ENCODE data around the gene ARFGEF3. TPM values are rescaled to one million over a fixed set of nuclear protein-coding genes. Genes with fewer than 3 reads are reported as not detected.
A peak's percentile ranks its signal among the peaks of the same experiment; 100 is the strongest.
"Not testable (repeated sequence)": the region's sequence is repeated elsewhere in the genome, so short reads cannot be mapped to it uniquely, and the experiment has no call there.

Gene ARFGEF3
- total RNA-seq (under 1 TPM; 0.09 to 0.11 TPM), polyA plus RNA-seq (not detected)

- Histone ChIP-seq H3K27me3 (ENCODE audit: insufficient read depth, low read length, poor library complexity, severe bottlenecking) (peaks cover 33% of the 10 kb centered on the region), H3K36me3 (ENCODE audit: insufficient read depth, low read length) (no peaks in the 10 kb centered on the region), H3K4me1 (ENCODE audit: insufficient read depth, low read length) (peaks cover 7% of the 10 kb centered on the region), H3K9me3 (ENCODE audit: low read length) (no peaks in the 10 kb centered on the region), H3K27ac (ENCODE audit: low read depth, low read length) (no peak within 1 kb of the TSS), H3K4me3 (ENCODE audit: low read length) (peak within 1 kb of the TSS; percentile 39)
- POLR2A ChIA-PET, result no interaction called here
- Mint-ChIP-seq H3K27ac (peak within 1 kb of the TSS in 4 of 8 donors; percentile 3 to 75 (median 20)), H3K27me3 (peaks cover 45 to 64% of the 10 kb centered on the region in 2 donors), H3K4me1 (peaks cover 7 to 16% (median 14%) of the 10 kb centered on the region in 3 donors), H3K4me3 (peak within 1 kb of the TSS; percentile 70 to 85 (median 75)), H3K9me3 (no peaks in the 10 kb centered on the region), H3K36me3 (no peaks in the 10 kb centered on the region)
- DNase-seq, result peak; percentile 11 to 51 (median 29)
- CTCF ChIA-PET, result no interaction called here
Measured at GRCh38 chr6:138161338-138162110, at the start of gene ARFGEF3. Gene ARFGEF3, plus strand, starts transcription at chr6:138161939. Its CDS starts 148 bp downstream, at chr6:138162087.

DNA sequence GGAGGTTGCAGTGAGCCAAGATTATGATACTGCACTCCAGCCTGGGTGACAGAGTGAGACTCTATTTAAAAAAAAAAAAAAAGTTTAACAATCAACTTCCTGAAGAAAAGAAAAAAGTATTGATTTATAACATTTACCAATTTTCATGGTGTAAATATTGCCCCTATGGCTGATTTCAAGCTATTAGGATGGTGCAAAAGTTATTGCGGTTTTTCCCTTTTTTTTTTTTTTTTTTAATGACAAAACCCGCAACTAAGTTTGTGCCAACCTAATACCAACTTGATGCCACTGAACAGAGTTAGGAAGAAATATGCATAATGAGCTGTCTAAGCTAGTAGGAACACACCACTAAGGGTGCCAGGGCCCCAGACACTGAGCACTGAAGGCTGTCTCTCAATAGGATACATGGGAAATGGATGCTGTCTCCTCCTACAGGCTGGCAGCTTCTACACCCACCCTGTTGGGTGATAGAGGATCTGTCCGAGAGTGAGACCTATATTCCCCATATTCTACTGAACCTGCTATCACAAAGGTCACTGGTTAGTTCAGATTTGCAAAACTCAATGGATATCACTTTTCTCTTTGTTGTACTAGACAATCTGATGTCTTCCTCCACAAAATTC, 48.0 kb upstream of the ARFGEF3 start:
- H3K27me3 Mint-ChIP-seq, result peaks cover 7 to 26% of the 10 kb centered on the region in 2 donors
- H3K4me3 Mint-ChIP-seq, result no peak overlapping the region
- Histone ChIP-seq H3K36me3 (ENCODE audit: insufficient read depth, low read length) (no peaks in the 10 kb centered on the region), H3K4me3 (ENCODE audit: low read length) (no peak overlapping the region), H3K27me3 (ENCODE audit: insufficient read depth, low read length, poor library complexity, severe bottlenecking) (no peaks in the 10 kb centered on the region), H3K4me1 (ENCODE audit: insufficient read depth, low read length) (peaks cover 4% of the 10 kb centered on the region), H3K9me3 (ENCODE audit: low read length) (no peaks in the 10 kb centered on the region), H3K27ac (ENCODE audit: low read depth, low read length) (no peak overlapping the region)
- H3K9me3 Mint-ChIP-seq, result no peaks in the 10 kb centered on the region
- no peak overlapping the region for H3K27ac Mint-ChIP-seq
- DNase-seq, result no peak
- ChIA-PET POLR2A (no interaction called here), CTCF (interaction anchor here (0.7 to 3.8 kb wide), 2 partner anchors 8 to 30 kb away, joined by 3 to 24 read pairs; partner anchors contain the start of gene PERP)
- peaks cover 7 to 10% (median 8%) of the 10 kb centered on the region in 3 donors for H3K4me1 Mint-ChIP-seq
- no peaks in the 10 kb centered on the region for H3K36me3 Mint-ChIP-seq

DNA sequence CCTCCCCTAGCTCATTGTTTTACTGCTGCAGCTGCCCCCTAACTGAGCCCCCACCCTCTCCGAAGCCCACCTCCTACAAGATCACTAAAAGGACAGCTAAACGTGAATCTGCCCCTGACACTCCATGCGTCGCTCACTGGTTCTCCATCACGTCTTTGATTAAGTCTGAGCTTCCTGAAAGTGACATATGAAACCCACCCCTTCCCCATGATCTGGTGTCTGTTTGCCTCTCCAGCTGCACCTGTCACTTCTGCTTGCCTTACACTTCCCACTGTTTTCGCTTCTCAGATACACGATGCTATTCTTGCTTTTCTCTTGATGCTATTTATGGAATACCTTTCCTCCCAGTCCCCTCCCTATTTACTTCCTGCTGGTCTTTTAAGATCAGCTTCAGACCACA, 46.5 kb upstream of the ARFGEF3 start:
- POLR2A ChIA-PET, result no interaction called here

DNA sequence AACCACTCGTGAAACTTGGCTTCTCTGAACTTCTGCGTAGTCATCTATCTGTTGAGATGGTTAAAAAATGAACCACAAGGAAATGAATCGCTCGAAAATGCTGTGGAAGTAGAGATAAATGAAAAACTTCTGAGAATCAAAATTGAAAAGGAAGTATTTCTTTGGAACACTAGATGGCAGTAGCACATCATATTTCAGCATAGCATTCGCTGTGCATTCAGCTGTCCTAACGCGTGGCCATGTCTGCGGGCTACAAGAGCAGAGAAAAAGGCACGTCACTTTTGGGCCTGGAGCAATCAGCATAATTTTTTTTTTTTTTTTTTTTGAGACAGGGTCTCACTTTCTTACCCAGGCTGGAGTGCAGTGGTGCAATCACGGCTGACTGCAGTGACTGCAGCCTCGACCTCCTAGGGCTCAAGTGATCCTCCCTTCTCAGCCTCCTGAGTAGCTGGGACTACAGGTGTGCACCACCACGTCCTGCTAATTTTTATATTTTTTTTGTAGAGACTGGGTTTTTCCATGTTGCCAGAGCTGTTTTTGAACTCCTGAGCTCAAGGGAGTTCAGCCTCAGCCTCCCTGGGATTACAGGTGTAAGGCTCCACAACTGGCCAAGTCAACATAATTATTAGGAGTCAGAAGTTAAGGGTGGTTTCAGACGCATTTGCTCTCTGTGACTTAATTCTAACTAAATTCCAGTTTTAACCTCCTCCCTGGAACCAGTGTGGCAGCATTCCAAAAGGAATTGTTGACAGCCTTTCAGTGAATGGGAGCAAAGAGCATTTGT, 45.7 kb upstream of the ARFGEF3 start:
- no peaks in the 10 kb centered on the region for H3K27me3 ChIP-seq (ENCODE audit: insufficient read depth, low read length, poor library complexity, severe bottlenecking)
- CTCF ChIA-PET, result interaction anchor here (0.7 to 3.8 kb wide), 26 partner anchors 10 to 652 kb away, joined by 3 to 28 read pairs (median 4); partner anchors contain the start of genes HEBP2 and PERP
- H3K27ac Mint-ChIP-seq, result peak overlapping the region in 1 of 8 donors; percentile 20
- H3K4me1 ChIP-seq (ENCODE audit: insufficient read depth, low read length), result peaks cover 4% of the 10 kb centered on the region
- H3K27me3 Mint-ChIP-seq, result peaks cover 7 to 34% of the 10 kb centered on the region in 2 donors
- peak; percentile 17 to 62 (median 43) for DNase-seq
- H3K4me3 Mint-ChIP-seq, result no peak overlapping the region
- no peak overlapping the region for H3K27ac ChIP-seq (ENCODE audit: low read depth, low read length)
- POLR2A ChIA-PET, result no interaction called here
- peaks cover 3 to 5% (median 4%) of the 10 kb centered on the region in 3 donors for H3K4me1 Mint-ChIP-seq
- no peaks in the 10 kb centered on the region for H3K9me3 Mint-ChIP-seq
- H3K36me3 ChIP-seq (ENCODE audit: insufficient read depth, low read length), result no peaks in the 10 kb centered on the region
- H3K9me3 ChIP-seq (ENCODE audit: low read length), result no peaks in the 10 kb centered on the region
- no peak overlapping the region for H3K4me3 ChIP-seq (ENCODE audit: low read length)
- no peaks in the 10 kb centered on the region for H3K36me3 Mint-ChIP-seq

More for the DNA sequence above, 46.5 kb upstream of the ARFGEF3 start:
- Histone ChIP-seq H3K27me3 (ENCODE audit: insufficient read depth, low read length, poor library complexity, severe bottlenecking) (no peaks in the 10 kb centered on the region), H3K9me3 (ENCODE audit: low read length) (no peaks in the 10 kb centered on the region), H3K27ac (ENCODE audit: low read depth, low read length) (no peak overlapping the region), H3K36me3 (ENCODE audit: insufficient read depth, low read length) (no peaks in the 10 kb centered on the region), H3K4me1 (ENCODE audit: insufficient read depth, low read length) (peaks cover 4% of the 10 kb centered on the region), H3K4me3 (ENCODE audit: low read length) (no peak overlapping the region)
- H3K9me3 Mint-ChIP-seq, result no peaks in the 10 kb centered on the region
- no peak for DNase-seq
- H3K4me3 Mint-ChIP-seq, result no peak overlapping the region
- peaks cover 3 to 5% (median 4%) of the 10 kb centered on the region in 3 donors for H3K4me1 Mint-ChIP-seq
- H3K27ac Mint-ChIP-seq, result no peak overlapping the region
- H3K27me3 Mint-ChIP-seq, result peaks cover 7 to 29% of the 10 kb centered on the region in 2 donors
- CTCF ChIA-PET, result interaction anchor here (0.7 to 3.8 kb wide), 14 partner anchors 10 to 476 kb away, joined by 3 to 28 read pairs (median 5); partner anchors contain the start of genes HEBP2 and PERP
- H3K36me3 Mint-ChIP-seq, result no peaks in the 10 kb centered on the region

DNA sequence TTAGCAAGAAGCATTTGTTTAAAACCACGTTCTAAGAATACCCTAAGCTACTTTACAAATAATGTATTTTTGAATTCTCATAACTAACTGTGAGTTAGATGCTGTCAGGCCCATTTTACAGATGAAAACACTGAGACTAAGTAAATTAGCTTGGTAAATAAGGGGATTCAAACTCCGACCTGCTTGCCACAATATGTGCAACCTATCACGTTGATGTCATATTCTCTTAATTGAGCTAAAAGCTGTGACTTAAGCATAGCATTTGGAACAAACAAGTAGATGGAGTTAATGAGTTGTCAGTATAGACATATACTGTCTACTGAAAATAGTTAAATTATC, 45.1 kb upstream of the ARFGEF3 start:
- no peak overlapping the region for H3K4me3 Mint-ChIP-seq
- H3K27me3 Mint-ChIP-seq, result peaks cover 7 to 40% of the 10 kb centered on the region in 2 donors
- POLR2A ChIA-PET, result no interaction called here
- Histone ChIP-seq H3K9me3 (ENCODE audit: low read length) (no peaks in the 10 kb centered on the region), H3K27me3 (ENCODE audit: insufficient read depth, low read length, poor library complexity, severe bottlenecking) (no peaks in the 10 kb centered on the region), H3K4me1 (ENCODE audit: insufficient read depth, low read length) (peaks cover 4% of the 10 kb centered on the region), H3K27ac (ENCODE audit: low read depth, low read length) (no peak overlapping the region), H3K36me3 (ENCODE audit: insufficient read depth, low read length) (no peaks in the 10 kb centered on the region), H3K4me3 (ENCODE audit: low read length) (no peak overlapping the region)
- CTCF ChIA-PET, result interaction anchor here (0.7 to 3.8 kb wide), 20 partner anchors 9 to 651 kb away, joined by 3 to 28 read pairs (median 4); partner anchors contain the start of genes HEBP2 and PERP
- H3K4me1 Mint-ChIP-seq, result peaks cover 3 to 5% (median 4%) of the 10 kb centered on the region in 3 donors
- H3K9me3 Mint-ChIP-seq, result no peaks in the 10 kb centered on the region
- H3K36me3 Mint-ChIP-seq, result no peaks in the 10 kb centered on the region
- H3K27ac Mint-ChIP-seq, result no peak overlapping the region
- DNase-seq, result no peak

DNA sequence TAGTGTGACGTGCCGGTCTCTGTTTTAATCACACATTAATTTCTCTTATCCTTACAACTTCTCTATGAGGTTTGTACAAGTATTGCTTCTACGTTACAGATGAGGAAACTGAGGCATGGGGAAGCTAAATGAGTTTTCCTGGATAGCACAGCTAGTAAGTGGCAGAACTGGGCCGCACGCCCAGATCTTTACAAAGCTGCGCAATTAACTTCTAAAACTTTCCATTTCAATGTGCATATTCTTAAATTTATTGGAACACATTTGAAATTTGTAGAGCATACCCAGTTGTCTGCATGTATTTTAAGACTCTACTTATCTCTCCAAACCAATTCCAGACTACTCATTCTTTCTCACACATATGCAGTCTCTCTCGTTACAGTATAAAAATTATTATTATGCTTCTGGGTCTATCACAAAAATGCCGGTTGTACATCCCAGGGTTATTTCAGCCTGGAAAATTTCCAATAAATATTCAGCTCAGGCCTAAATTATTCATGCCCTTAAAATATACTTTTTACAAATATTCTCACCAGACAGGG, 44.3 kb upstream of the ARFGEF3 start:
- peaks cover 3 to 5% (median 4%) of the 10 kb centered on the region in 3 donors for H3K4me1 Mint-ChIP-seq
- no peaks in the 10 kb centered on the region for H3K9me3 ChIP-seq (ENCODE audit: low read length)
- POLR2A ChIA-PET, result no interaction called here
- no peak overlapping the region for H3K4me3 ChIP-seq (ENCODE audit: low read length)
- peaks cover 4% of the 10 kb centered on the region for H3K4me1 ChIP-seq (ENCODE audit: insufficient read depth, low read length)
- H3K27ac ChIP-seq (ENCODE audit: low read depth, low read length), result no peak overlapping the region
- H3K27me3 Mint-ChIP-seq, result peaks cover 7 to 46% of the 10 kb centered on the region in 2 donors
- no peak overlapping the region for H3K27ac Mint-ChIP-seq
- no peaks in the 10 kb centered on the region for H3K36me3 ChIP-seq (ENCODE audit: insufficient read depth, low read length)
- no peaks in the 10 kb centered on the region for H3K36me3 Mint-ChIP-seq
- CTCF ChIA-PET, result interaction anchor here (1.3 to 3.8 kb wide), 11 partner anchors 12 to 650 kb away, joined by 3 to 28 read pairs (median 8); partner anchors contain the start of gene PERP
- DNase-seq, result no peak
- no peak overlapping the region for H3K4me3 Mint-ChIP-seq
- no peaks in the 10 kb centered on the region for H3K9me3 Mint-ChIP-seq
- no peaks in the 10 kb centered on the region for H3K27me3 ChIP-seq (ENCODE audit: insufficient read depth, low read length, poor library complexity, severe bottlenecking)

DNA sequence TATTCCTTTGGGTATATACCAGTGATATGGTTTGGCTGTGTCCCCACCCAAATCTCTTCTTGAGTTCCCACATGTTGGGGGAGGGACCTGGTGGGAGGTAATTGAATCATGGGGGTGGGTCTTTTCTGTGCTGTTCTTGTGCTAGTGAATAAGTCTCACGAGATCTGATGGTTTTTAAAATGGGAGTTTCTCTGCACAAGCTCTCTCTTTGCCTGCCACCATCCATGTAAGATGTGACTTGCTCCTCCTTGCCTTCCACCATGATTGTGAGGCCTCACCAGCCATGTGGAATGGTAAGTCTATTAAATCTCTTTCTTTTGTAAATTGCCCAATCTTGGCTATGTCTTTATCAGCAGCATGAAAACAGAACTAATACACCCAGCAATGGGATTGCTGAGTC, 42.5 kb upstream of the ARFGEF3 start:
- peaks cover 10 to 52% of the 10 kb centered on the region in 2 donors for H3K27me3 Mint-ChIP-seq
- H3K4me3 ChIP-seq (ENCODE audit: low read length); H3K27me3 ChIP-seq (ENCODE audit: insufficient read depth, low read length, poor library complexity, severe bottlenecking); H3K36me3 Mint-ChIP-seq; POLR2A ChIA-PET; H3K9me3 Mint-ChIP-seq; H3K27ac ChIP-seq (ENCODE audit: low read depth, low read length); H3K36me3 ChIP-seq (ENCODE audit: insufficient read depth, low read length); H3K9me3 ChIP-seq (ENCODE audit: low read length); H3K4me3 Mint-ChIP-seq; H3K4me1 Mint-ChIP-seq; DNase-seq; H3K4me1 ChIP-seq (ENCODE audit: insufficient read depth, low read length): not testable (repeated sequence)
- H3K27ac Mint-ChIP-seq, result peak overlapping the region in 1 of 8 donors; percentile 18
- CTCF ChIA-PET, result interaction anchor here (1.3 kb wide), 1 partner anchor 11 kb away, joined by 3 read pairs; no protein-coding TSS in a partner anchor
